ENCODE results near the gene BABAM2.

The BABAM2 gene

GRCh38 chr2:28374331-28374730 lies 483.8 kb downstream of the BABAM2 start:
- TF ChIP-seq CTCF (IDR thresholded peaks at IDR 0.05; ENCODE audit: extremely low read depth, missing control alignments): no peak
- DNase-seq (ENCODE audit: low spot score): no peak

- DNase-seq (ENCODE audit: low spot score): no peak
- no peak for TF ChIP-seq CTCF (IDR thresholded peaks at IDR 0.05; ENCODE audit: extremely low read depth, missing control alignments)
These were observed 484.7 kb downstream of the BABAM2 start for GRCh38 chr2:28375236-28375635.

- no peak for DNase-seq (ENCODE audit: low spot score)
- TF ChIP-seq CTCF (IDR thresholded peaks at IDR 0.05; ENCODE audit: extremely low read depth, missing control alignments): no peak
These were observed 485.5 kb downstream of the BABAM2 start for GRCh38 chr2:28375742-28376631.

GRCh38 chr2:28377195-28377816 lies 486.8 kb downstream of the BABAM2 start:
- DNase-seq (ENCODE audit: low spot score): no peak
- no peak for TF ChIP-seq CTCF (IDR thresholded peaks at IDR 0.05; ENCODE audit: extremely low read depth, missing control alignments)

DNA sequence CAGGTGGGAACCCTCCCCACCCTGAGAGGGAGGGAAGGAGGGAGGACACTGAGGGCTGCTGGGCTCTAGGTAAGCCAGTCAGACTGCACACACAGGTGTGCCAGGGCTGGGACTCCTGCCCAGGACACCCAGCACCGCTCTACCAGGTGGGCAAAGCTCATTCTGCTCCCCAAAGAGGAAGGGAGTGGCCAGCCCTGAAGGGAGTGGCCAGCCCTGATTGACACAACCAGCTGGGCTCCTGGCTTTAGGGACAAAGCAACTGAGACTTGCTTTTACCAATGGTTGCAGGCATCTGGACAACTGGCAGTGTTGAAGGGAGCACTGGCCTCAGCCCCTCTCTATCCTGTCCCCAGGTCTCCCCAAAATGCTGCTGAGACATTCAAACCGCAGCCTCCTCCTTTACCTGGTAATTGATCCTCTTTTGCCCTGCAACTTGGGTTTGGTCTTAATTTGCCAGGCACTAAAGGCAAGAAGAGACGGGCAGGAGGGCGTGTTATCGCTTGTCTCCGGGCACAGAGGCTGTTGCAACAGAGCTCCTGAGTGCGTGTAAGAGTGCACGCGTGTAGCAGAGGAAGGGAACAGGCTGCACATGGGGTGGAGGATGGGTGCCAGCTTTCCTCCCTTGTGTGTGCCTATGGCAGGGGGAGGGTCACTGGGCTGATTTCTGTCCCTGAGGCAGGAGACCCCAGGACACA lies 487.6 kb downstream of the BABAM2 start:
- TF ChIP-seq CTCF (IDR thresholded peaks at IDR 0.05; ENCODE audit: extremely low read depth, missing control alignments): no peak
- DNase-seq (ENCODE audit: low spot score): no peak

DNA sequence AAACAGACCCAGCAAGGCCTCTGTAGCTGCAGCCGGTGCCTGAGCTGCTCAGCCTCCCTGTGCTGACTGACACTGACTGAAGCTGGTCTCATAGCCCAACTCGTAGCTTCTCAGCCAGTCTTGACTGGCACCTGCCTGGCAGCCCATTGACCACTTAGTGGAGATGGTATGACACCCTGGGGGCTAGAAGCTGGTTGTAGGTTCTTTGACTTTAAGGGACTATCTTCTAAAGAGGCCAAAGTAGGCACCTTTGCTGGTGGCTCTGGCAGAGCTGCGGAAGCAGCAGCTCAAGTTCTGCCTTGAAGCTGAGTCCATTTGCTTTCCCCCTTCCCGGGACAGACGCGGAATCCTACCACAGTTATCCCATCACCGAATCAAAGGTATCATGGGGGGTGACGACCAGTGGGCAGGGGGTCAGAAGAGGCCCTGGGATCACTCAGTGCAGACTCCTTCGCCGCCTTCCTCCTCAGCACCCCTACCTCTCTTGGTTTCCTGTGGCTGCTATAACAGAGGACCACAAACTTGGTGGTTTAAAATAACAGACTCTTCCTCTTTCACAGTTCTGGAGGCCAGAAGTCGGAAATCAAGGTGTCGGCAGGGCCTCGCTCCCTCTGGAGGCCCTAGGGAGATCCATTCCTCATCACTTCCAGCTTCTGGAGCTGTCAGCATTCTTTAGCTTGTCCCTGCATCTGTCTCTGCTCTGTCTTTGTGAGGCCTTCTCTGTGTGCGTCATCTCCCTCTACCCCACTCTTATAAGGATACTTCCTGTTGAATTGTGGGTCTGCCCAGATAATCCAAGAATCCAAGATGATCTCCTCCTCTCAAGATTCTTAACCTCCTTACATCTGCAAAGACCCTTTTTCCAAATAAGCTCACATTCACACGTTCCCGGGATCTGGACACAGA lies 488.4 kb downstream of the BABAM2 start:
- TF ChIP-seq CTCF (IDR thresholded peaks at IDR 0.05; ENCODE audit: extremely low read depth, missing control alignments): no peak
- DNase-seq (ENCODE audit: low spot score): no peak
